Measurements from ENCODE around the gene TMEM174. TPM values are rescaled to one million over a fixed set of nuclear protein-coding genes. Genes with fewer than 3 reads are reported as not detected.
"Not testable (repeated sequence)": the region's sequence is repeated elsewhere in the genome, so short reads cannot be mapped to it uniquely, and the experiment has no call there.

TMEM174 gene
- total and polyA plus RNA-seq, 2 donors (not counting 1 experiment from before 2014, with no cell fraction given) = not detected

- Histone ChIP-seq H3K4me3 (replicated peaks in 1 of 4; ENCODE audit: control extremely low read depth in 1 of 4, insufficient read depth in 1 of 4, low read depth in 3 of 4, low read length in 4 of 4) (peak overlapping the region in 2 of 4 experiments; percentile 38 to 56), H3K36me3 (ENCODE audit: control insufficient read depth, insufficient read depth, low read length) (no peaks in the 10 kb centered on the region), H3K27me3 (ENCODE audit: control insufficient read depth, insufficient read depth, low read length) (peaks cover 10% of the 10 kb centered on the region), H3K4me1 (ENCODE audit: control insufficient read depth, extremely low read depth, insufficient read depth, low read length) (no peaks in the 10 kb centered on the region), H3K27ac (ENCODE audit: insufficient read depth, low read length) (no peak overlapping the region), H3K4me2 (ENCODE audit: extremely low read depth, insufficient read depth, low read length) (peak overlapping the region; percentile 13), H3K79me2 (ENCODE audit: control insufficient read depth, insufficient read depth, low read length) (no peaks in the 10 kb centered on the region), H3K9ac (ENCODE audit: insufficient read depth, low read length) (no peak overlapping the region), H2AFZ (ENCODE audit: low read length) (peak overlapping the region; percentile 15), H4K20me1 (ENCODE audit: control insufficient read depth, extremely low read depth, insufficient read depth, low read length) (no peaks in the 10 kb centered on the region), H3K9me3 (ENCODE audit: control insufficient read depth, insufficient read depth, low read depth, low read length) (no peaks in the 10 kb centered on the region)
- TF ChIP-seq CTCF (conservative IDR thresholded peaks at IDR 0.05 in 1 of 2, IDR thresholded peaks at IDR 0.05 in 1 of 2; ENCODE audit: low read depth in 1 of 2, low read length in 2 of 2) (no peak), EZH2 (IDR thresholded peaks at IDR 0.05; ENCODE audit: low read length, missing control alignments) (no peak)
- DNase-seq (ENCODE audit: low read depth in 2 of 2) = no peak
These were observed 42.5 kb downstream of the TMEM174 start for GRCh38 chr5:73215531-73215890.

- Histone ChIP-seq H3K27me3 (ENCODE audit: control insufficient read depth, insufficient read depth, low read length) (peaks cover 10% of the 10 kb centered on the region), H3K79me2 (ENCODE audit: control insufficient read depth, insufficient read depth, low read length) (no peaks in the 10 kb centered on the region), H3K27ac (ENCODE audit: insufficient read depth, low read length) (no peak overlapping the region), H3K4me2 (ENCODE audit: extremely low read depth, insufficient read depth, low read length) (peak overlapping the region; percentile 89), H2AFZ (ENCODE audit: low read length) (peak overlapping the region; percentile 57), H4K20me1 (ENCODE audit: control insufficient read depth, extremely low read depth, insufficient read depth, low read length) (no peaks in the 10 kb centered on the region), H3K36me3 (ENCODE audit: control insufficient read depth, insufficient read depth, low read length) (no peaks in the 10 kb centered on the region), H3K4me3 (replicated peaks in 1 of 4; ENCODE audit: control extremely low read depth in 1 of 4, insufficient read depth in 1 of 4, low read depth in 3 of 4, low read length in 4 of 4) (peak overlapping the region; percentile 30 to 56 (median 39)), H3K9ac (ENCODE audit: insufficient read depth, low read length) (peak overlapping the region; percentile 36), H3K4me1 (ENCODE audit: control insufficient read depth, extremely low read depth, insufficient read depth, low read length) (no peaks in the 10 kb centered on the region), H3K9me3 (ENCODE audit: control insufficient read depth, insufficient read depth, low read depth, low read length) (no peaks in the 10 kb centered on the region)
- TF ChIP-seq CTCF (conservative IDR thresholded peaks at IDR 0.05 in 1 of 2, IDR thresholded peaks at IDR 0.05 in 1 of 2; ENCODE audit: low read depth in 1 of 2, low read length in 2 of 2) = peak; percentile 45 to 65
- TF ChIP-seq EZH2 (IDR thresholded peaks at IDR 0.05; ENCODE audit: low read length, missing control alignments) = no peak
- peak; percentile 77 for DNase-seq (ENCODE audit: low read depth in 2 of 2)
These were observed 43.1 kb downstream of the TMEM174 start for GRCh38 chr5:73215891-73216610.

GRCh38 chr5:73218552-73219171 lies 45.7 kb downstream of the TMEM174 start:
- Histone ChIP-seq H3K27ac (ENCODE audit: insufficient read depth, low read length) (no peak overlapping the region), H2AFZ (ENCODE audit: low read length) (no peak overlapping the region), H3K36me3 (ENCODE audit: control insufficient read depth, insufficient read depth, low read length) (no peaks in the 10 kb centered on the region), H4K20me1 (ENCODE audit: control insufficient read depth, extremely low read depth, insufficient read depth, low read length) (no peaks in the 10 kb centered on the region), H3K9ac (ENCODE audit: insufficient read depth, low read length) (no peak overlapping the region), H3K79me2 (ENCODE audit: control insufficient read depth, insufficient read depth, low read length) (no peaks in the 10 kb centered on the region), H3K4me1 (ENCODE audit: control insufficient read depth, extremely low read depth, insufficient read depth, low read length) (no peaks in the 10 kb centered on the region), H3K4me3 (replicated peaks in 1 of 4; ENCODE audit: control extremely low read depth in 1 of 4, insufficient read depth in 1 of 4, low read depth in 3 of 4, low read length in 4 of 4) (no peak overlapping the region), H3K4me2 (ENCODE audit: extremely low read depth, insufficient read depth, low read length) (no peak overlapping the region), H3K9me3 (ENCODE audit: control insufficient read depth, insufficient read depth, low read depth, low read length) (no peaks in the 10 kb centered on the region), H3K27me3 (ENCODE audit: control insufficient read depth, insufficient read depth, low read length) (peaks cover 15% of the 10 kb centered on the region)
- peak; percentile 53 to 60 for DNase-seq (ENCODE audit: low read depth in 2 of 2)
- TF ChIP-seq CTCF (conservative IDR thresholded peaks at IDR 0.05 in 1 of 2, IDR thresholded peaks at IDR 0.05 in 1 of 2; ENCODE audit: low read depth in 1 of 2, low read length in 2 of 2) = peak; percentile 58 to 68
- TF ChIP-seq EZH2 (IDR thresholded peaks at IDR 0.05; ENCODE audit: low read length, missing control alignments) = no peak

- not testable (repeated sequence) for H3K9me3 ChIP-seq (ENCODE audit: control insufficient read depth, insufficient read depth, low read depth, low read length); H4K20me1 ChIP-seq (ENCODE audit: control insufficient read depth, extremely low read depth, insufficient read depth, low read length); H3K4me1 ChIP-seq (ENCODE audit: control insufficient read depth, extremely low read depth, insufficient read depth, low read length); DNase-seq (ENCODE audit: low read depth in 2 of 2); H3K4me2 ChIP-seq (ENCODE audit: extremely low read depth, insufficient read depth, low read length); H3K4me3 ChIP-seq (replicated peaks in 1 of 4; ENCODE audit: control extremely low read depth in 1 of 4, insufficient read depth in 1 of 4, low read depth in 3 of 4, low read length in 4 of 4); H3K9ac ChIP-seq (ENCODE audit: insufficient read depth, low read length); H3K27ac ChIP-seq (ENCODE audit: insufficient read depth, low read length); H3K79me2 ChIP-seq (ENCODE audit: control insufficient read depth, insufficient read depth, low read length); H2AFZ ChIP-seq (ENCODE audit: low read length); H3K36me3 ChIP-seq (ENCODE audit: control insufficient read depth, insufficient read depth, low read length)
- peaks cover 15% of the 10 kb centered on the region for H3K27me3 ChIP-seq (ENCODE audit: control insufficient read depth, insufficient read depth, low read length)
These were observed 46.3 kb downstream of the TMEM174 start for GRCh38 chr5:73219336-73219735.
